OCI-LY7 (cell line): ENCODE results near the gene MRPL47.

ENCODE experiments used
- CTCF ChIP-seq: fragments of 200-600 bp; sonication (generic); conservative IDR thresholded peaks from 2 replicates; pipeline ENCODE4 v1.5.1; 2014; ENCODE audit warnings: mild to moderate bottlenecking, antibody characterized with exemption, low read length, moderate library complexity, mixed read lengths
- EZH2phosphoT487 ChIP-seq: fragments of 200-600 bp; sonication (generic); IDR thresholded peaks from 2 replicates; pipeline ENCODE4 v1.6.1; 2018; ENCODE audit warnings: low read depth, borderline replicate concordance, mild to moderate bottlenecking, mixed run types, antibody characterized with exemption, low read length, moderate library complexity, mixed read lengths

GRCh38 chr3:179562591-179563270 lies 41.7 kb downstream of the MRPL47 start, which contains the start of gene ACTL6A:
- TF ChIP-seq CTCF (no peak), EZH2phosphoT487 (no peak)
